Stimulated activated CD4-positive, alpha-beta T cell treated with anti-CD3 and anti-CD28 coated beads, TNF-alpha, amount 100 ng/mL, for 1 hour (primary cell): Measurements from ENCODE around the gene DTD1.
"Not testable (repeated sequence)": the region's sequence is repeated elsewhere in the genome, so short reads cannot be mapped to it uniquely, and the experiment has no call there.

Experiments used
- DNase-seq, 3 donors: peaks; one replicate each; pipeline ENCODE4 v3.0.0-alpha.2; 2020; ENCODE audit warnings: low read depth in 3 of 3, low spot score in 1 of 3

The DTD1 gene

DNA sequence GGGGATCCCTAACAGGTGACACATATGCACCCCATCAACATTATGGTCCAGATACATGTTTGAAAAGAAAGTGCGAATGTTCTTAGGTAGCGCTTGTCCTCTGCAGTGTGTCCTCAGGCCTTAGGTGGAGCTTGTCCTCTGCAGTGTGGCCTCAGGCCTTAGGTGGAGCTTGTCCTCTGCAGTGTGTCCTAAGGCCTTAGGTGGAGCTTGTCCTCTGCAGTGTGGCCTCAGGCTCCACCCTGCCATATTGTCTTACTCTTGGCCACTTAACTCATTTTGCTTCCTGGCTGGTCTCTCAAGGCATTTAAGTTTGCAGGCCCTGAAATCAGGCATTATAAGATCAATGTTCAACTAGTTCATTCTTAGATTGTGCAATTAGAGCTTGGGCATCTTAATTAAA is 151.0 kb downstream of the DTD1 start:
- no peak for DNase-seq

DNA sequence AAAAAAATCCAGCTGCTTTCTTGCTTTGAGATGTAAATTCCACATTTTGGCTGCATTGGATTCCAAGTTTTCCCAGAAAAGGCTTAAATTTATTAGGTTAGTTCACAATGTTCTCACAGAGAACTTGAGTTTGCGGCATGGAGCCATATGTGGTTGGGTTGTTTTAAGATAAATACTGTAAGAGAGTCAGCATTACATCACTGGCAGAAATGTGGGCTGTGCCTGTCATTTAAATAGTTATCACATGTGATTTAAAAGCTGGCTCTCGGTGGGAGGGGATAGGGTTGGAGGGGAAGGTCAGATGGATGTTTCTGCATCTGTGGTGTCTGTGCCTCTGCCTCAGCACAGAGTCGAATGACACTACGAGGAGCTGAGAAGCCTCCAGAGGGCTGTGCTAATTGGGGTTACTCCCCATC is 151.9 kb downstream of the DTD1 start:
- DNase-seq, result no peak

DNA sequence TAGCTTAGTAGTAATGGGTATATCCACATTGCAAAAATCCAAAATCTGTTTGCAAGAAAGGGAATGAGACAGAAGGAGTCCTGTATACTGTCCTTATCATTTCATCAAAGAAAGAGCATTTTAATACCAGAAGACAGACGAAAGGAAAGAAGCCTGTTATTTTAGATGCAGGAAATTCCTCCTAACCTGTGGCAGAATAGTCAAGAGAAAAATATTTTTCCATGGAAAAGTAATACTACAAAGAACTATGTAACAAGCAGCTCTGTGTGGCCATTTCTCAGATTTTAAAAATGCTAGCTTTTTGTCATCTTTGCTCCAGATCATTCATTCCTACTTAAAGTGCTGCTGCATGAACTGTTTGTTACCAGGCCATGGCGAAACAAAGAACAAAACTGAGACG is 152.9 kb downstream of the DTD1 start:
- DNase-seq, result no peak

DNA sequence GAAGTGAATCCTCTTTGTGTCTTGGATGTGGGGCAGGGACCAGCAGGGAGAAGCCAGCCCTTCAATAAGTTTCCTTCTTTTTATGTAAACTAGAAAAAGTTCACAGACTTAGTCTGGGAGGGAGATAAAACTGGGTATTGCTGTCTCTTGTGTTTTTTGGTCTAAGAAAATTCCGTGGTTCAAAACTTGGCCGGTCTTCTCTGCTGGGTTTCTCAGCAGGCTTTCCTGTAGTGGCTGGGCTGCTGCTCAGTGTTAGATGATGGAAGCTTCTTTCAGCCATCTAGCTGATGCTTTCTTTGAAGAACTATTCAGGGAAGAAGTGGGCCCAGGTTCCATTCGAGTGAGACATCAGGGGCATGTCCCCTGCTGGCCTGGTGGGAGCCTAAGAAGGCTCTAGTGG is 155.0 kb downstream of the DTD1 start:
- no peak for DNase-seq

DNA sequence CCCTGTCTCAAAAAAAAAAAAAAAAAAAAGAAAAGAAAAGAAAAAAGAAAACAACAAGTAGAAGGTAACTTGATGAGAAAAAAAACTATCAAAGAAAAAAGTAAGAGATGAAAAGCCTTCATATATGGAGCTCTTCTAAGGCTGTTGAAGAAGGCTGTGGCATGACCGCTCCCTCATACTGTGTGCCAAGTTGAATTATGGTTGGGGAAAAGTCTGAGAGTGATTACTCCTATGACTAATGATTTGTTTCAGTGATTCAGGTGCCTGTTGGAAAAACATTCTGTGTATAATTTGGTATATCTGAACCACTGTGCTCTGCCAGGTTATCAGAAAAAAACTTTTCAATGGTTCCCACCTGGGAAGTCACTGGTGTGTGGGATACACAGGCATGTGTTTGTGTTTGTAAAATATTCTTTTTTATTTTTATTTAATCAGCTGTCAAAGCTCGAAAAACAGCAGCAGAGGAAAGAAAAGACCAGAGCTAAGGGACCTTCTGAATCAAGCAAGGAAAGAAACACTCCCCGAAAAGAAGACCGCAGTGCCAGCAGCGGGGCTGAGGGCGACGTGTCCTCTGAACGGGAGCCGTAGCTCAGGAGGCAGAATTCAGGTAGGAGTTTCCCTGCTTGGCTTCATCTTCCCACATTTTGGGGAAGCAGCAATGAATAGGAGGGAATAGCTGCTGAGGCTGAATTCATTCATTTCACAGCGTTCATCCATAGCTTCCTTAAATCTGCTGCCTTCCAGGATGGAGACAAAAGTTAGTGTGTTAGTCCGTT is 156.0 kb downstream of the DTD1 start:
- no peak for DNase-seq

DNA sequence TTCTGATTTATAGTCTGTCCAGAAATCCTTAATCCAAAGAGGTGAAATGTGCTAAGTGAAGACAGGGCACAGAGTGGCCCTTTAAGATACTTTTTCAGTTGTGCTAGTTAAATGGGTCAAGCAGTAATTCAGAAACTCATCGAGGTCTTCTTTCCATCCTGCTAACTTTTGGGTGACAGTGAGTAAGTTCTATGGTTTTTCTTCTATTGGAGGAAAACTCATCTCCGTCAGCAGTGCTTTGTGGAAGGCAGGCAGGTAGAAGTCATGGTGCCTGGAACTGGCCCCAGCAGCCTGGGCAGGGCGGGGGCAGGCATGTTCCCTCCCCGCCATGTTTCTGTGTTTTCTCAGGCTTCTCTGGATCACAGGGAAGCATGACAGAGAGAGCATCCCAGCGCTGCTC is 159.2 kb downstream of the DTD1 start:
- DNase-seq, result no peak

DNA sequence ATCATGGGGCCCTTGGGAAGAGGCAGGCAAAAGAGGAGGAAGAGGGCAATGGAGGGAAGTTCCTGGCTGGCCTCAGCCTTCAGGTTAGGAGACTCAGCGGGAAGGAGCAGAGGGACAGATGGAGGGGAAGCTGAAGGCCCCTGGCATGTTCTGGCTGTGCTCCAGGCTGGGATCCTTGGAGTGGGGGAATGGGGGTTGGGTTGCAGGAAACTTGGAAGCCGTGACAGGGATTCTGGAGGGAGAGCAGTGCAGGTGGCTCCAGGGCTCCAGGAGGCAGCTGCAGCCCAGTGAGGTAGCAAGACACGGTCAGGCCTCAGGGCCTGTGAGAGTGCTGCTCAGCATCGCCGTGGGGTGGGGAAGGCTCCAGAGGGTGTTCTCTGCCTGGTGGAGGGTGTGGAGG is 161.1 kb downstream of the DTD1 start:
- DNase-seq, result no peak

DNA sequence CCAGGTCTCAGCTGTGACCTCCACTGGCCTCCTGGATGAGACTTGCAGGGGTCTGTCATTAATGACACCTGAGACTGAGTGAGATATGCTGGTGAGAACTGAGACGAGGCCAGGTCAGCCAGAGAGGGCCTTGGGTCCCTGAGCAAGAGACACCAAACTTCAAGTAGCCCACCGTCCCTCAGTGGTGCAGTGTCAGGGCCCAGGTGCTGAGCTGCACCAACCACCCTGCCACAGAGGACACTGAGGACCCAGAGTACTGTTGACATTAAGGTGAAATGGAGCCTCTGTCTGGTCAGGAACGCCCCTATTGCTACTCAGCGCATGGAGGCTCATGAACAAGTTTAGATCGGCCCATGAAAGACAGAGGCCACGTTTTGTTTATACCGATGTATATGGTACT is 161.7 kb downstream of the DTD1 start:
- no peak for DNase-seq

DNA sequence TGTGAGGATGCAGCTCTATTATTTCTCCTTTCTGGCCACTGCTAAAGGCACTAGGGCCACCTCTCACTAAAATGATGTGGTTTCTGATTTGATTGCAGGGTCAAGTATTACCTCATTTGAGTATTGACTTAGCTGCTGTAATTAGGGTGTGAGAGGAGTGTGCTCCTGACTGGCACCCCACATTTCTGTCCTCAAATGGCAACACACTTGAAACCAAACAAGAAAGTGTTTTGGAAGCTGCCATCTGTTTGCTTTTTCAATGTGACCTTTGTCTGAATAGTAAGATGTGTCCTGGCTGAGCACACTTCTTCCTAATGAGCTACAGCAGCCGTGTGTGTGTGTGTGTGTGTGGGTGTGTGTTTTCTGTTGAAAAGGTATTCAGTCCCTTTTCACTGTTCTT is 162.9 kb downstream of the DTD1 start:
- no peak for DNase-seq

DNA sequence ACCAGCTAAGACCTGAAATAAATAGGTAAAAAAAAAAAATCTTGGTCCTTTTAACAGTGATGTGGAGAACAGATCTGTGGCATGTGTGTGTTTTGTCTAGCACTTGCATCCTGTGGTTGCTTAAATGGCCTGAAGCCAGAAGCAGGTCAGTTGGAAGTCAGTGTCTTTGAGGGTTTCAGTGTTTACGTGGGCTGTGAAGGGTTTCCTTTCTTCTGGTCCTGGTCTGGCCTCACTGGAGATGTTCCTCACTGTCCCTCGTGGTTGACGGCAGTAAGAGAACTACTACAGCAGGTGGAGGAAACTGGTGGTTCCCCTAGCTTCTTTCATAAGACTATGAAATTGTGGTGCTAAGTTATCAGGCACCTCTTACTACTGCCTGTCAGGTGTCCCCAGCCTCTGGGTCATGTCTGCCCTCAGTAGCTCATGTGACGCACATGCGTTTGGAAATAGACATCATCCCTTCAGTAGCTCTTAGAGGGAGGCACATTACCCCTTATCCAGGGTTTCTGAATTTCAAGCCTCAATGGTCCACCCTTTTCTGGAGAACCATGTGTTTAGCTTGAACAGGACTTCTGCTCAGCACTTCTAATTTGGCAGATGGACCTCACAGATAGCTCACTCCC is 166.3 kb downstream of the DTD1 start:
- DNase-seq, result no peak

DNA sequence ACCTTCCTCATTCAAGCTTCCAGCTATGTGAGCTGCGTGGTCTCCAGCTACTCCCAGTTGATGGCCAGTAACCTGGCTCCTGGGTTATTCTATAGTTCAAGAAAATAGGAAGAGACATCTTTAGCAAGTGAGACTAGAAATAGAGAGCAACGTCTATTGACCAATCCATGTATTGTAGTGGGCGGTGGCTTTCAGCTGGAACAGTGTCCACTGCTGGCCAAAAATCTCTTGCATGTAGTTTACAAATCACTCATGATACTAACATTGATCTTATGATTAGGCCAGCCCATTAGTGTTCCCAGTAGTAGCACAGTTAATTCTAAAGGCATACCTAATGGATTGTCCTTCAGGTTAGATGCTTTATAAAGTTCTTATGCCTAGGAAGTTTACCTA is 166.8 kb downstream of the DTD1 start:
- DNase-seq, result no peak

DNA sequence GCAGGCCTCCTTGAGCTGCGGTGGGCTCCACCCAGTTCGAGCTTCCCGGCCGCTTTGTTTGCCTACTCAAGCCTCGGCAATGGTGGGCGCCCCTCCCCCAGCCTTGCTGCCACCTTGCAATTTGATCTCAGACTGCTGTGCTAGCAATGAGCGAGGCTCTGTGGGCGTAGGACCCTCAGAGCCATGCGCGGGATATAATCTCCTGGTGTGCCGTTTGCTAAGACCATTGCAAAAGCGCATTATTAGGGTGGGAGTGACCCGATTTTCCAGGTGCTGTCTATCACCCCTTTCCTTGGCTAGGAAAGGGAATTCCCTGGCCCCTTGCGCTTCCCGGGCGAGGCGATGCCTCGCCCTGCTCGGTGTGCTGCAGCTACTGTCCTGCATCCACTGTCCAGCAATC is 173.0 kb downstream of the DTD1 start:
- not testable (repeated sequence) for DNase-seq

DNA sequence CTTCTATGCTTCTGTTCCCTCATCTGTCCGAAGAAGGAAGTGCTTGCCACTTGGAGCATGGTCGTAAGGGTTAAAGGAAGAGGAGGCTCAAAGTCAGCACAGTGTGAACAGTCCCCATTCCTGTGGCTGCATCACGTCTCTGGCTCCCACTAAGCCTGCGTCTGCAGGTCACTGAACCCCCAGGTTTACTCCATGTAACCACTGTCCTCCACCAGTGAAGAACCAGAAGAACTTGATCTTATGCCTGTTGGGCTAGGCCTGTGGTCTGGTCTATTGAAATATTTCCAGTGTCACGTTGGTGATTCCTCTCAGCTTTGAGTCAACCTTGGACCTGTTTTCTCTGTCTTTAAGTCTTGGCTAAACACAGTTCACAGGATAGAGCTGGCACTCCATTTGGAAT is 179.8 kb downstream of the DTD1 start:
- no peak for DNase-seq

DNA sequence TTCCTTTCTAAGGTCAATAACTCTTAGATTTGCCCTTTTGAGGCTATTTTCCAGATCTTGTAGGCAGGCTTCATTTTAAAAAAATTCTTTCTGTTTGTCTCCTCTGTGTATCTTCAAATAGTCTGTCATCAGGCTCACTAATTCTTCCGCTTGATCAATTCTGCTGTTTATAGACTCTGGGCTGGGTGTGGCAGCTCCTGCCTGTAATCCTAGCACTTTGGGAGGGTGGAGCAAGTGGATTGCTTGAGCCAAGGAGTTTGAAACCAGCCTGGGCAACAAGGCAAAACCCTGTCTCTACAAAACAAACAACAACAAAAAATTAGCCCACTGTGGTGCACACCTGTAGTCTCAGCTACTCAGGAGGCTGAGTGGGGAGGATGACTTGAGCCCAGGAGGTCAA is 185.7 kb downstream of the DTD1 start:
- DNase-seq, result no peak

DNA sequence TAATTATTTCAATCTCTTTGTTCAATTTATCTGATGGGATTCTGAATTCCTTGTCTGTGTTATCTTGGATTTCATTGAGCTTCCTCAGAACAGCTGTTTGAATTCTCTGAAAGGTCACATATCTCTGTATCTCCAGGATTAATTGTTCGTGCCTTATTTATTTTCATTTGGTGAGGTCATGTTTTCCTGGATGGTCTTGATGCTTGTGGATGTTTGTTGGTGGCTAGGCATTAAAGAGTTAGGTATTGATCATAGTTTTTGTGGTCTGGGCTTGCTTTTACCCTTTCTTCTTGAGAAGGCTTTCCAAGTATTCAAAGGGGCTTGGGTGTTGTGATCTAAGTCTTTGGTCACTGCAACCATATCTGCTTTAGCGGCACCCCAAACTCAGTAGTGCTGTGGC is 186.4 kb downstream of the DTD1 start:
- no peak for DNase-seq

DNA sequence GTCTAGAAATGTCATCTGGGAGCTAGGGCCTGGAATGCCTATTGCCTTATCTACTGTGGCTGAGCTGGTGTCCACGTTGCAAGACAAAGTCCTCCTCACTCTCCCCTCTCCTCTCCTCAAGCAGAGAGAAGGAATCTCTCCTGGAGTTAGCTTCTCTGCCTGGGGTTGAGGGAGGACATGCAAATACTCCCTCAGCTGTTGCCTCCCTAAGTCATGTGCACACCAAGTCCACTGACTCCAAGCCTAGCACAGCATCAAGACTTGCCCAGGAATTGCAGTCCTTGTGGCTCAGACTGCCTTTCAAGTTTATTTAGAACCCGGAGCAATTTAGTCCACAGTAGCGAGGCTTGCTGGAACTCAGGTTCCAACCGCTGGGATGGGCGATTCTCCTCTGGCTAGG is 187.8 kb downstream of the DTD1 start:
- DNase-seq, result no peak

DNA sequence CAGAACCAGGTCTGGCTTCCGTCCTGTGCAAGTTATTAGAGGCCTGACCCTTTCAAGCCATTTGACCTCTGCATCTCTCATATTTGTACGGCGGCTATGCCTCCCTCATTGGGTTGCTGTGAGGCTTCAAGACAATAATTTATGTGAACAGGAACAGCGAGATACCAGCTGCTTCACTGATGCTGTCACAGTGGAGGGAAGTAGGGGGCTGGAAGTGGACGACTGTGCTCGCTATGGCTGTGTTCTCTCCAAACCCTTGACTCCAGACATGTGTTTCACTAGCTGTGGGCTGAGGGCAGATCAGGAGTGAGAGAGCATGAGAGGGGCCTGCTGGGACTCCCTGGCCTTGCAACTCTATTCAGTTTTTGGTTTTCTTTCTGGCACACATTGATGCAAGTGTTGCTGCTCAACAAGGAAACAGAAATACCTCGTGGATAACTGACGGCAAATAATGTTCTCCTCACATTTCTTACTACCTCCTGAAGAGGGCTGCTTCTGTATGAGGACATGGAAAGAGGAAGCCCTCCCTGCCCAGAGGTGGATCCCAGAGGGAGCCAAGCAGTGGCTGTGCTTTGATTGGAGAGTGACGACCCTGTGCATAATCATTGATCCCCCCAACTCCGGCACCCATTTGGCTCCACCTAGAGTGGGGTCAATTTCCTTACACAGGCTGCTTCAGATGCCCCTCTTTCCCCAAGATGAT is 191.0 kb downstream of the DTD1 start:
- no peak for DNase-seq

DNA sequence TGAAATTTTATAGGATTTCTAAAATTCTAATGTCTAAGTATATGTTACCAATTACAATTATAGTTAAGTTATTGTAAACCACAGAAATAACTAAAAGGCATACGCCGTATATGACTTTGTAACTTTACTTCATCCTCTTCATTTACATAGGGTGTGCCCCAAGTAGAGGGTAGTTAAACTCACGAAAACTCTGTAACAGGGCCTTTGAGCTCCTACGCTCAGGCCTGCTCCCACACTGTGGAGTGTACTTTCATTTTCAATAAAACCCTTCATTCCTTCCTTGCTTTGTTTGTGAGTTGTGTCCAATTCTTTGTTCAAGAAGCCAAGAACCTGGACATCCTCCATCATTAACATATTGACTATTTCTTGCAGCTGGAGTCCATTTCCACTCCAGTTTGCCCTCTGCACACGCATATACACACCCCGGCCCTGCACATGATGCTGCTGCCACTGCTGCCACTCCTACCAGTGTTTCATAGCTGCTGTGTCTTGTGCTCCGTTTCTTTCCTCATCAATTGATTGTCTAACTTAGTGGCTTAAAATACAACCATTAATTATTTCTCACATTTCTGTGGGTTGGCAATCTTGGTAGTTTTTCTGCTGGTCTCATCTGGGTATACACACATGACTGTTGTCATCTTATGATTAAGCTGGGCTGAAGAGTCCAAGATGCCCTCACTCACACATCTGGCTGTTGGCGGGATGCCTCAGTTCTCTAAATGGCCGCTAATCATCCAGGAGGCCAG is 192.7 kb downstream of the DTD1 start:
- no peak for DNase-seq

DNA sequence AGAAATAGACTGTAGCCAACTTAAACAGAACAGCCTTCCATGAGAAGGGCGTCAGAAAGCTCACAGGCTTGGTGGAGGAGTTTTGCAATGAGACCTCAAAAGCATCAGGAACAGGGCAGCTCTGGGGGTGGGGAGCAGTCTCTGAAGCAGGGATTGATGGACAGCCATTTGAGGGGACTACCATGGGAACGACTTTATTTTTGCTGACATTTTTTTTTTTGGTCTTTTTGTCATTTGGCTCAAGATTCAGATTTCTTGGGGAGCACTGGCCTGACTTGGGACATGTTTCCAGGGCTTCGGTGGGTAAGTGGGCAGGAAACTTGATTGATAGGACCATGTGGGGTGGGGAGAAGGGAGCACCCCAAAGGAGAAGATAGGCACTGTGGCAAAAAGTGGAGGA is 193.7 kb downstream of the DTD1 start:
- no peak for DNase-seq

DNA sequence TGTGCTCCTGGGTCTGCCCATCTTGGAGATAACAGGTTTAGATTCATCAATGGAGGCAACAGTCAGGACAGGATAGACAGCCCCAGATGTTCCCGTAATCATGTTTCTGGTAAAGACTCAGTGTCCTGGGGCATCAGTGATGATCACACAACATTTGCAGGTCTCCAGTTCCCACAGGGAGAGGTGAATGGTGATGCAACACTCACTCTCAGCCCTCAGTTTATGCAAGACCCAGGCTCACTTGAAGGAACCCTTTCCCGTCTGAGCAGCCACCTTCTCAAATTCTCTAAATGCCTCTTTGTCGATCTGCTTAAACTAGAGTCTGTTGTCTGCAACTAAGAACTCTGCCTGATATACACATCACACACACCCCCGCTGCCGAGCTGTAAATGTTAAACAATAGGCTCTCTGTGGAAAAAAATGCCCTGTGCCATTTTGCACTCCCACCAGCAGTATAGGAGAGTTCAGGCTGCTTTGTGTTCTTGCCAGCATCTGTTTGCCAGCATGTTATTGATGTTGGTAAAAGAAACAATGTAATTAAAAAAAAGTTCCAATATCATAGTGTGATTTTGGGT is 195.6 kb downstream of the DTD1 start:
- DNase-seq, result no peak

DNA sequence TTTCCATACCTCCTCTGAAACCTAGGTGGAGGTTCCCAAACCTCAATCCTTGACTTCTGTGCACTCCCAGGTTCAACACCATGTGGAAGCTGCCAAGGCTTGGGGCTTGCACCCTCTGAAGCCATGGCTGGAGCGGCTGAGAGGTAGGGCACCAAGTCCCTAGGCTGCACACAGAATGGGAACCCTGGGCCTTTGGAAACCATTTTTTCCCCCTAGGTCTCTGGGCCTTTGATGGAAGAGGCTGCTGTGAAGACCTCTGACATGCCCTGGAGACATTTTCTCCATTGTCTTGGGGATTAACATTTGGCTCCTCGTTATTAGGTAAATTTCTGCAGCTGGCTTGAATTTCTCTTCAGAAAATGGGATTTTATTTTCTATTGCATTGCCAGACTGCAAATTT is 199.2 kb downstream of the DTD1 start:
- DNase-seq, result not testable (repeated sequence)
